ENCODE results near the gene TSFM. TPM values are rescaled to one million over a fixed set of nuclear protein-coding genes. Genes with fewer than 3 reads are reported as not detected.
A peak's percentile ranks its signal among the peaks of the same experiment; 100 is the strongest.
"Not testable (repeated sequence)": the region's sequence is repeated elsewhere in the genome, so short reads cannot be mapped to it uniquely, and the experiment has no call there.

Gene TSFM
- total and polyA plus RNA-seq, 2 experiments from 2014 or later: 13.0 to 36.1 TPM

- peaks cover 1% of the 10 kb centered on the region; the same call in 1 of the 2 replicates for H3F3A ChIP-seq (ENCODE audit: insufficient read depth)
- WGBS, 2 experiments (ENCODE audit: low coverage in 1 of 2, low lambda C conversion rate in 2 of 2, missing lambda C conversion rate in 2 of 2): 0 to 2% methylated on average over 16 of the region's 16 CpGs
- H3K4me2 ChIP-seq (ENCODE audit: unreplicated experiment): peak overlapping the region; percentile 99
- peak; percentile 95 for DNase-seq
- H4K20me1 ChIP-seq (ENCODE audit: insufficient read depth): no peaks in the 10 kb centered on the region
- H2AFZ ChIP-seq: peak overlapping the region; percentile 98
- H3K27me3 ChIP-seq (replicated peaks; ENCODE audit: insufficient read depth): no peaks in the 10 kb centered on the region
- in situ Hi-C loops (cut with MboI): no loop called here
- TF ChIP-seq EZH2phosphoT487 (IDR thresholded peaks at IDR 0.05; ENCODE audit: insufficient read depth, low read depth) (no peak), EZH2 (IDR thresholded peaks at IDR 0.05; ENCODE audit: insufficient read depth, poor library complexity, severe bottlenecking) (no peak)
- H3K9me2 ChIP-seq (ENCODE audit: insufficient read depth): no peaks in the 10 kb centered on the region
- H3K9me3 ChIP-seq (ENCODE audit: low read depth): no peaks in the 10 kb centered on the region
- peaks cover 12% of the 10 kb centered on the region for H3K4me1 ChIP-seq (ENCODE audit: insufficient read depth)
- H3K36me3 ChIP-seq (ENCODE audit: low read depth): no peaks in the 10 kb centered on the region
- H3K9ac ChIP-seq: peak overlapping the region; percentile 98
- peak overlapping the region; percentile 99 for H3K27ac ChIP-seq
- peak overlapping the region; percentile 99 for H3K4me3 ChIP-seq
- peaks cover 31% of the 10 kb centered on the region for H3K79me2 ChIP-seq (ENCODE audit: insufficient read depth)
Measured at GRCh38 chr12:57771236-57771872, 11.2 kb upstream of the TSFM start.

- in situ Hi-C loops (cut with MboI): no loop called here
- TF ChIP-seq EZH2 (IDR thresholded peaks at IDR 0.05; ENCODE audit: insufficient read depth, poor library complexity, severe bottlenecking) (no peak), EZH2phosphoT487 (IDR thresholded peaks at IDR 0.05; ENCODE audit: insufficient read depth, low read depth) (no peak)
- peaks cover 9% of the 10 kb centered on the region for H3K4me1 ChIP-seq (ENCODE audit: insufficient read depth)
Measured at GRCh38 chr12:57771873-57772428, 10.6 kb upstream of the TSFM start, which contains the start of gene METTL1. TSS of gene METTL1 (minus strand) at chr12:57772105. CDS start at chr12:57772083, 22 bp downstream.

GRCh38 chr12:57772429-57773322 is 9.9 kb upstream of the TSFM start, which contains the start of gene EEF1AKMT3:
TSS of gene EEF1AKMT3 (plus strand) at chr12:57772614. CDS start at chr12:57772725, 111 bp downstream.
- TF ChIP-seq EZH2 (IDR thresholded peaks at IDR 0.05; ENCODE audit: insufficient read depth, poor library complexity, severe bottlenecking): no peak
- TF ChIP-seq EZH2phosphoT487 (IDR thresholded peaks at IDR 0.05; ENCODE audit: insufficient read depth, low read depth): no peak
- 1% methylated on average over 56 to 64 of the region's 67 CpGs for WGBS, 2 experiments (ENCODE audit: low coverage in 1 of 2, low lambda C conversion rate in 2 of 2, missing lambda C conversion rate in 2 of 2)
- peak within 1 kb of the TSS; percentile 99 for H3K4me3 ChIP-seq

More at GRCh38 chr12:57771873-57772428, 10.6 kb upstream of the TSFM start, which contains the start of gene METTL1:
- peaks cover 31% of the 10 kb centered on the region for H3K79me2 ChIP-seq (ENCODE audit: insufficient read depth)
- no peaks in the 10 kb centered on the region for H3K9me2 ChIP-seq (ENCODE audit: insufficient read depth)
- H3K9ac ChIP-seq: peak within 1 kb of the TSS; percentile 98
- 2% methylated on average over 27 to 28 of the region's 28 CpGs for WGBS, 2 experiments (ENCODE audit: low coverage in 1 of 2, low lambda C conversion rate in 2 of 2, missing lambda C conversion rate in 2 of 2)
- DNase-seq: peak; percentile 98
- no peaks in the 10 kb centered on the region for H3K9me3 ChIP-seq (ENCODE audit: low read depth)
- H3K4me3 ChIP-seq: peak within 1 kb of the TSS; percentile 99
- H3K36me3 ChIP-seq (ENCODE audit: low read depth): no peaks in the 10 kb centered on the region
- H4K20me1 ChIP-seq (ENCODE audit: insufficient read depth): no peaks in the 10 kb centered on the region
- peak within 1 kb of the TSS; percentile 99 for H3K4me2 ChIP-seq (ENCODE audit: unreplicated experiment)
- no peaks in the 10 kb centered on the region for H3K27me3 ChIP-seq (replicated peaks; ENCODE audit: insufficient read depth)
- no peaks in the 10 kb centered on the region for H3F3A ChIP-seq (ENCODE audit: insufficient read depth)
- peak within 1 kb of the TSS; percentile 99 for H3K27ac ChIP-seq
- peak within 1 kb of the TSS; percentile 98 for H2AFZ ChIP-seq

GRCh38 chr12:57774634-57775033 is 8.0 kb upstream of the TSFM start:
- H3K9me2 ChIP-seq (ENCODE audit: insufficient read depth); H3F3A ChIP-seq (ENCODE audit: insufficient read depth); H3K4me3 ChIP-seq; H2AFZ ChIP-seq; in situ Hi-C loops (cut with MboI); H3K9ac ChIP-seq; H3K9me3 ChIP-seq (ENCODE audit: low read depth); H3K27ac ChIP-seq; H3K4me2 ChIP-seq (ENCODE audit: unreplicated experiment); DNase-seq; H3K4me1 ChIP-seq (ENCODE audit: insufficient read depth); H3K36me3 ChIP-seq (ENCODE audit: low read depth); H3K27me3 ChIP-seq (replicated peaks; ENCODE audit: insufficient read depth); H4K20me1 ChIP-seq (ENCODE audit: insufficient read depth): not testable (repeated sequence)
- WGBS, 2 experiments (ENCODE audit: low coverage in 1 of 2, low lambda C conversion rate in 2 of 2, missing lambda C conversion rate in 2 of 2): 78 to 79% methylated on average over 11 of the region's 11 CpGs
- peaks cover 31% of the 10 kb centered on the region for H3K79me2 ChIP-seq (ENCODE audit: insufficient read depth)

More at GRCh38 chr12:57772429-57773322, 9.9 kb upstream of the TSFM start, which contains the start of gene EEF1AKMT3:
- peak; percentile 79 for DNase-seq
- Histone ChIP-seq H3K9me3 (ENCODE audit: low read depth) (no peaks in the 10 kb centered on the region), H3K27me3 (replicated peaks; ENCODE audit: insufficient read depth) (no peaks in the 10 kb centered on the region), H3K27ac (peak within 1 kb of the TSS; percentile 99), H3K9ac (peak within 1 kb of the TSS; percentile 98), H2AFZ (peak within 1 kb of the TSS; percentile 98), H3K36me3 (ENCODE audit: low read depth) (no peaks in the 10 kb centered on the region), H3K4me2 (ENCODE audit: unreplicated experiment) (peak within 1 kb of the TSS; percentile 99), H3K79me2 (ENCODE audit: insufficient read depth) (peaks cover 31% of the 10 kb centered on the region), H4K20me1 (ENCODE audit: insufficient read depth) (no peaks in the 10 kb centered on the region), H3K9me2 (ENCODE audit: insufficient read depth) (no peaks in the 10 kb centered on the region), H3K4me1 (ENCODE audit: insufficient read depth) (peaks cover 3% of the 10 kb centered on the region), H3F3A (ENCODE audit: insufficient read depth) (no peaks in the 10 kb centered on the region)
- in situ Hi-C loops (cut with MboI): no loop called here

Data from GM23248 (cell line).